WERI-Rb-1 (cell line): ENCODE measurements around the gene KIR2DL1.
"Not testable (repeated sequence)": the region's sequence is repeated elsewhere in the genome, so short reads cannot be mapped to it uniquely, and the experiment has no call there.

ENCODE experiments used
- DNase-seq: peaks from one replicate; pipeline ENCODE4 v3.0.0-alpha.2; 2020
- H3K27ac ChIP-seq: fragments of 250-450 bp; sonication (Bioruptor Pico); 2 replicates; pipeline ENCODE4 v1.5.1; 2020; ENCODE audit warnings: mild to moderate bottlenecking, moderate library complexity
- H3K27me3 ChIP-seq: fragments of 250-450 bp; sonication (Bioruptor Pico); 2 replicates; pipeline ENCODE4 v1.5.1; 2021; ENCODE audit warnings: mild to moderate bottlenecking, low read depth, moderate library complexity; ENCODE audit not compliant: insufficient read depth, severe bottlenecking
- H3K36me3 ChIP-seq: fragments of 250-450 bp; sonication (Bioruptor Pico); 2 replicates; pipeline ENCODE4 v1.5.1; 2020; ENCODE audit warnings: mild to moderate bottlenecking, moderate library complexity
- H3K4me3 ChIP-seq: 2 replicates; pipeline ENCODE4 v1.5.1; 2011; ENCODE audit warnings: low read depth, mild to moderate bottlenecking, control low read depth, low read length
- H3K9me3 ChIP-seq: fragments of 250-450 bp; sonication (Bioruptor Pico); 2 replicates; pipeline ENCODE4 v1.5.1; 2021; ENCODE audit warnings: mild to moderate bottlenecking, moderate library complexity; ENCODE audit not compliant: severe bottlenecking
- CTCF ChIP-seq: IDR thresholded peaks from 2 replicates; pipeline ENCODE4 v1.5.1; 2011; ENCODE audit warnings: low read depth, mild to moderate bottlenecking, control low read depth, inconsistent platforms, low read length

Gene KIR2DL1

GRCh38 chr19:54729416-54730188 is 40.0 kb upstream of the KIR2DL1 start:
- TF ChIP-seq CTCF = no peak
- Histone ChIP-seq H3K9me3 (no peaks in the 10 kb centered on the region), H3K36me3 (no peaks in the 10 kb centered on the region), H3K27ac (no peak overlapping the region), H3K4me3 (no peak overlapping the region), H3K27me3 (peaks cover 60% of the 10 kb centered on the region)
- no peak for DNase-seq

- H3K36me3 ChIP-seq = no peaks in the 10 kb centered on the region
- DNase-seq = no peak
- peaks cover 53% of the 10 kb centered on the region for H3K27me3 ChIP-seq
- no peak for TF ChIP-seq CTCF
- no peak overlapping the region for H3K27ac ChIP-seq
- no peaks in the 10 kb centered on the region for H3K9me3 ChIP-seq
- no peak overlapping the region for H3K4me3 ChIP-seq
Measured at GRCh38 chr19:54731191-54731590, 38.4 kb upstream of the KIR2DL1 start.

GRCh38 chr19:54738306-54738705 is 31.3 kb upstream of the KIR2DL1 start, which contains the start of gene KIR2DL3:
KIR2DL3 (plus strand) TSS chr19:54738513; CDS start chr19:54738546, 33 bp downstream.
- not testable (repeated sequence) for H3K9me3 ChIP-seq, H3K27me3 ChIP-seq, DNase-seq, H3K4me3 ChIP-seq, H3K27ac ChIP-seq, H3K36me3 ChIP-seq

- no peak for TF ChIP-seq CTCF
- Histone ChIP-seq H3K4me3 (no peak overlapping the region), H3K27ac (no peak overlapping the region), H3K9me3 (no peaks in the 10 kb centered on the region), H3K36me3 (no peaks in the 10 kb centered on the region), H3K27me3 (peaks cover 2% of the 10 kb centered on the region)
- DNase-seq = no peak
Measured at GRCh38 chr19:54738715-54739114, 30.9 kb upstream of the KIR2DL1 start.

GRCh38 chr19:54739587-54740497 is 29.8 kb upstream of the KIR2DL1 start:
- Histone ChIP-seq H3K9me3 (no peaks in the 10 kb centered on the region), H3K36me3 (no peaks in the 10 kb centered on the region), H3K27ac (no peak overlapping the region), H3K27me3 (no peaks in the 10 kb centered on the region), H3K4me3 (no peak overlapping the region)
- no peak for DNase-seq
- TF ChIP-seq CTCF = no peak

GRCh38 chr19:54741950-54742349 is 27.6 kb upstream of the KIR2DL1 start:
- not testable (repeated sequence) for H3K27ac ChIP-seq, DNase-seq, H3K36me3 ChIP-seq, H3K4me3 ChIP-seq, H3K27me3 ChIP-seq, H3K9me3 ChIP-seq

GRCh38 chr19:54744080-54744479 is 25.5 kb upstream of the KIR2DL1 start:
- not testable (repeated sequence) for DNase-seq, H3K4me3 ChIP-seq, H3K27ac ChIP-seq

GRCh38 chr19:54747614-54748322 is 21.8 kb upstream of the KIR2DL1 start:
- not testable (repeated sequence) for H3K27ac ChIP-seq, H3K9me3 ChIP-seq, H3K36me3 ChIP-seq, DNase-seq, H3K4me3 ChIP-seq, H3K27me3 ChIP-seq

More at GRCh38 chr19:54744080-54744479, 25.5 kb upstream of the KIR2DL1 start:
- H3K9me3 ChIP-seq, H3K36me3 ChIP-seq, H3K27me3 ChIP-seq: not testable (repeated sequence)

GRCh38 chr19:54750276-54750675 is 19.3 kb upstream of the KIR2DL1 start:
- not testable (repeated sequence) for DNase-seq, H3K36me3 ChIP-seq, H3K4me3 ChIP-seq, H3K27ac ChIP-seq, H3K9me3 ChIP-seq, H3K27me3 ChIP-seq
